WTC11 (cell line): ENCODE results near the gene ANO4. TPM values are rescaled to one million over a fixed set of nuclear protein-coding genes. Genes with fewer than 3 reads are reported as not detected.

Experiments used
- ATAC-seq: fragments of 200-7000 bp; cut with Tn5 transposase; 2 replicates; pipeline ENCODE4 v1.10.0; 2021; ENCODE audit warnings: mild to moderate bottlenecking, moderate library complexity
- CTCF ChIA-PET: fragments of 300-600 bp; sonication (Branson Sonifier 250); formaldehyde crosslinking; loops from one replicate; lab custom pipeline; 2021; ENCODE audit warnings: antibody characterized with exemption; lab: Charles Lee
- POLR2A ChIA-PET: fragments of 350-600 bp; sonication (Branson Sonifier 250); formaldehyde crosslinking; loops from one replicate; lab custom pipeline; 2021; ENCODE audit warnings: antibody characterized with exemption; lab: Charles Lee
- DNase-seq: peaks from one replicate; pipeline ENCODE4 v3.0.0; 2021; ENCODE audit warnings: low spot score
- H3K27ac Mint-ChIP-seq: 2 replicates; pipeline ENCODE4 v1.8.0; 2021; ENCODE audit warnings: mixed read lengths
- H3K27me3 Mint-ChIP-seq: 2 replicates; pipeline ENCODE4 v1.8.0; 2021; ENCODE audit warnings: low read depth, mild to moderate bottlenecking, moderate library complexity, mixed read lengths
- H3K36me3 Mint-ChIP-seq: 2 replicates; pipeline ENCODE4 v1.8.0; 2021; ENCODE audit warnings: mixed read lengths
- H3K4me1 Mint-ChIP-seq: 2 replicates; pipeline ENCODE4 v1.8.0; 2022; ENCODE audit warnings: mixed read lengths
- H3K4me3 Mint-ChIP-seq: 2 replicates; pipeline ENCODE4 v1.8.0; 2021; ENCODE audit warnings: mild to moderate bottlenecking, moderate library complexity, mixed read lengths
- H3K9me3 Mint-ChIP-seq: 2 replicates; pipeline ENCODE4 v1.8.0; 2021; ENCODE audit warnings: mixed read lengths
- ATF3 ChIP-seq: sonication (generic); formaldehyde crosslinking; conservative IDR thresholded peaks from 2 replicates; pipeline ENCODE4 v1.8.1; 2022; ENCODE audit warnings: mild to moderate bottlenecking, missing genetic modification reagents
- CBFB ChIP-seq: sonication (generic); formaldehyde crosslinking; IDR thresholded peaks from 2 replicates; pipeline ENCODE4 v1.8.1; 2022; ENCODE audit warnings: mild to moderate bottlenecking, low read depth, missing genetic modification reagents
- GABPB1 ChIP-seq: sonication (generic); formaldehyde crosslinking; IDR thresholded peaks from 2 replicates; pipeline ENCODE4 v1.8.1; 2023; ENCODE audit warnings: mild to moderate bottlenecking, missing genetic modification reagents
- NFATC4 ChIP-seq: fragments of 250-450 bp; sonication (Bioruptor Pico); IDR thresholded peaks from 2 replicates; pipeline ENCODE4 v1.9.0; 2021; ENCODE audit warnings: mild to moderate bottlenecking
- NFYB ChIP-seq: sonication (generic); formaldehyde crosslinking; conservative IDR thresholded peaks from 2 replicates; pipeline ENCODE4 v1.8.0; 2022; ENCODE audit warnings: low read depth, missing genetic modification reagents
- NR2C2 ChIP-seq: sonication (generic); formaldehyde crosslinking; IDR thresholded peaks from 2 replicates; pipeline ENCODE4 v1.8.0; 2022; ENCODE audit warnings: mild to moderate bottlenecking, missing genetic modification reagents
- NR3C1 ChIP-seq: sonication (generic); formaldehyde crosslinking; conservative IDR thresholded peaks from 2 replicates; pipeline ENCODE4 v1.8.1; 2023; ENCODE audit warnings: low read depth, mild to moderate bottlenecking, missing genetic modification reagents
- OVOL2 ChIP-seq: fragments of 250-450 bp; sonication (Bioruptor Pico); IDR thresholded peaks from 2 replicates; pipeline ENCODE4 v1.9.0; 2021; ENCODE audit warnings: mild to moderate bottlenecking, borderline replicate concordance
- RORB ChIP-seq: fragments of 250-450 bp; sonication (Bioruptor Pico); IDR thresholded peaks from 2 replicates; pipeline ENCODE4 v1.9.0; 2021; ENCODE audit warnings: mild to moderate bottlenecking
- ZNF138 ChIP-seq: sonication (generic); formaldehyde crosslinking; conservative IDR thresholded peaks from 2 replicates; pipeline ENCODE4 v1.8.1; 2022; ENCODE audit warnings: mild to moderate bottlenecking, moderate library complexity, missing genetic modification reagents
- ZNF232 ChIP-seq: sonication (generic); formaldehyde crosslinking; IDR thresholded peaks from 2 replicates; pipeline ENCODE4 v1.8.0; 2022; ENCODE audit warnings: mild to moderate bottlenecking, missing genetic modification reagents
- total RNA-seq: library from RNA; stranded (reverse); gene quantifications from 3 replicates; pipeline ENCODE4 v1.2.3, GENCODE V29; 2021
- TF ChIP-seq, protein P1 (sequence below): sonication (generic); formaldehyde crosslinking; IDR thresholded peaks from 2 replicates; pipeline ENCODE4 v1.8.1; 2022; ENCODE audit warnings: mild to moderate bottlenecking, moderate library complexity, missing genetic modification reagents
- TF ChIP-seq, protein P2 (sequence below): sonication (generic); formaldehyde crosslinking; IDR thresholded peaks from 2 replicates; pipeline ENCODE4 v1.8.1; 2023; ENCODE audit warnings: mild to moderate bottlenecking, missing genetic modification reagents, borderline replicate concordance
- TF ChIP-seq, protein P3 (sequence below): sonication (generic); formaldehyde crosslinking; IDR thresholded peaks from 2 replicates; pipeline ENCODE4 v1.8.1; 2022; ENCODE audit warnings: missing genetic modification reagents, borderline replicate concordance
- TF ChIP-seq, protein P4 (sequence below): sonication (generic); formaldehyde crosslinking; IDR thresholded peaks from 2 replicates; pipeline ENCODE4 v1.8.1; 2023; ENCODE audit warnings: mild to moderate bottlenecking, missing genetic modification reagents

ANO4 gene
- total RNA-seq, 1 experiment from 2014 or later, result 2.6 TPM

GRCh38 chr12:100801320-100801719 is 6.7 kb downstream of the ANO4 start (continued):
- TF ChIP-seq, protein P1, sequence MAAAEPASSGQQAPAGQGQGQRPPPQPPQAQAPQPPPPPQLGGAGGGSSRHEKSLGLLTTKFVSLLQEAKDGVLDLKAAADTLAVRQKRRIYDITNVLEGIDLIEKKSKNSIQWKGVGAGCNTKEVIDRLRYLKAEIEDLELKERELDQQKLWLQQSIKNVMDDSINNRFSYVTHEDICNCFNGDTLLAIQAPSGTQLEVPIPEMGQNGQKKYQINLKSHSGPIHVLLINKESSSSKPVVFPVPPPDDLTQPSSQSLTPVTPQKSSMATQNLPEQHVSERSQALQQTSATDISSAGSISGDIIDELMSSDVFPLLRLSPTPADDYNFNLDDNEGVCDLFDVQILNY (CRISPR knock-in tag), result no peak
- TF ChIP-seq NR2C2 (CRISPR knock-in tag), result no peak
- no peak for TF ChIP-seq OVOL2
- TF ChIP-seq, protein P2, sequence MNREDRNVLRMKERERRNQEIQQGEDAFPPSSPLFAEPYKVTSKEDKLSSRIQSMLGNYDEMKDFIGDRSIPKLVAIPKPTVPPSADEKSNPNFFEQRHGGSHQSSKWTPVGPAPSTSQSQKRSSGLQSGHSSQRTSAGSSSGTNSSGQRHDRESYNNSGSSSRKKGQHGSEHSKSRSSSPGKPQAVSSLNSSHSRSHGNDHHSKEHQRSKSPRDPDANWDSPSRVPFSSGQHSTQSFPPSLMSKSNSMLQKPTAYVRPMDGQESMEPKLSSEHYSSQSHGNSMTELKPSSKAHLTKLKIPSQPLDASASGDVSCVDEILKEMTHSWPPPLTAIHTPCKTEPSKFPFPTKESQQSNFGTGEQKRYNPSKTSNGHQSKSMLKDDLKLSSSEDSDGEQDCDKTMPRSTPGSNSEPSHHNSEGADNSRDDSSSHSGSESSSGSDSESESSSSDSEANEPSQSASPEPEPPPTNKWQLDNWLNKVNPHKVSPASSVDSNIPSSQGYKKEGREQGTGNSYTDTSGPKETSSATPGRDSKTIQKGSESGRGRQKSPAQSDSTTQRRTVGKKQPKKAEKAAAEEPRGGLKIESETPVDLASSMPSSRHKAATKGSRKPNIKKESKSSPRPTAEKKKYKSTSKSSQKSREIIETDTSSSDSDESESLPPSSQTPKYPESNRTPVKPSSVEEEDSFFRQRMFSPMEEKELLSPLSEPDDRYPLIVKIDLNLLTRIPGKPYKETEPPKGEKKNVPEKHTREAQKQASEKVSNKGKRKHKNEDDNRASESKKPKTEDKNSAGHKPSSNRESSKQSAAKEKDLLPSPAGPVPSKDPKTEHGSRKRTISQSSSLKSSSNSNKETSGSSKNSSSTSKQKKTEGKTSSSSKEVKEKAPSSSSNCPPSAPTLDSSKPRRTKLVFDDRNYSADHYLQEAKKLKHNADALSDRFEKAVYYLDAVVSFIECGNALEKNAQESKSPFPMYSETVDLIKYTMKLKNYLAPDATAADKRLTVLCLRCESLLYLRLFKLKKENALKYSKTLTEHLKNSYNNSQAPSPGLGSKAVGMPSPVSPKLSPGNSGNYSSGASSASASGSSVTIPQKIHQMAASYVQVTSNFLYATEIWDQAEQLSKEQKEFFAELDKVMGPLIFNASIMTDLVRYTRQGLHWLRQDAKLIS, result no peak
- no peak for TF ChIP-seq RORB (CRISPR knock-in tag)
- no peak for TF ChIP-seq GABPB1

DNA sequence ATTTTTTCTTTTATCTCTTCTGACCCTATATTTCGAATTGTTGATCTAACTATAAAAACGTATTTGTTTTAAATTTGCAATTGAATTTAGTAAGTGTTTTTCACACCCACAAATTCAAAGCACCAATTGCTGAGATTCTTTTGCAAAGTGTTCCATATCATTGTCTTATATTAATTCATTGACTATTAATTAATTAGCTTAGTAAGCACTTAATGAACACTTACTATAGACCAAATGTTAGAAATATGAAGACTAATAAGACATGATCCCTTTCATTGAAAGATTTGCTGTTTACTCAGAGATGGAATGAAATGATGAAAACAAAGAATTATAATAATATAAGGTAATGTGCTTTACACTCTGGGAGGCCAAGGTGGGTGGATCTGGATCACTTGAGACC is 14.2 kb downstream of the ANO4 start:
- CTCF ChIA-PET, result no interaction called here
- Mint-ChIP-seq H3K4me3 (no peak overlapping the region), H3K9me3 (peaks cover 19% of the 10 kb centered on the region), H3K27ac (no peak overlapping the region), H3K36me3 (no peaks in the 10 kb centered on the region), H3K27me3 (no peaks in the 10 kb centered on the region; the same call in 1 of the 2 replicates)
- DNase-seq, result no peak
- POLR2A ChIA-PET, result no interaction called here
- ATAC-seq, result no peak
- TF ChIP-seq CBFB (no peak), NFATC4 (CRISPR knock-in tag) (no peak)
- TF ChIP-seq, all 79 proteins: peak for 0
- no peaks in the 10 kb centered on the region for H3K4me1 Mint-ChIP-seq

DNA sequence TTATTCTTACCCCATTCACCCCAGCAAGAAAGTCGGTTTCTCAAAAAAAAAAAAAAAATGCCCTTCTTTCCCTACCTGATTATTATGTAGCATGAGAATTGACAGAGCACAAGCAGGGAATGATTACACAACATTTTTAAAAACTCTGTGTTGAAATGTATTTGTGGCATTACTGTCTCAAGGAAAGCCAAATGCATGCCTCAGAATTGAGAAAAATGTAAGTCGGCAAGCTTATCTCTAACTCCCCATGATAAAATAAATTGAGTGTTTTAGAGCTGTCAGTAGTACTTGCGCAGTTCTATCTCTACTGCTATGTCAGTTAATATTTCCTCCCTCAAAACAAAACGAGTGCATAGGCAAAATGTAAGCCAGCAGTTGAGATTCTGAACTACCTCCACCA is 25.7 kb downstream of the ANO4 start:
- ATAC-seq (no peak), DNase-seq (no peak)
- Mint-ChIP-seq H3K4me1 (no peaks in the 10 kb centered on the region), H3K4me3 (no peak overlapping the region), H3K9me3 (no peaks in the 10 kb centered on the region), H3K27me3 (no peaks in the 10 kb centered on the region), H3K36me3 (no peaks in the 10 kb centered on the region), H3K27ac (no peak overlapping the region)
- ChIA-PET POLR2A (no interaction called here), CTCF (no interaction called here)
- TF ChIP-seq ZNF138 (CRISPR knock-in tag) (no peak), NR3C1 (CRISPR knock-in tag) (no peak), NFYB (CRISPR knock-in tag) (no peak), ZNF232 (CRISPR knock-in tag) (no peak), ATF3 (no peak)
- TF ChIP-seq, protein P3, sequence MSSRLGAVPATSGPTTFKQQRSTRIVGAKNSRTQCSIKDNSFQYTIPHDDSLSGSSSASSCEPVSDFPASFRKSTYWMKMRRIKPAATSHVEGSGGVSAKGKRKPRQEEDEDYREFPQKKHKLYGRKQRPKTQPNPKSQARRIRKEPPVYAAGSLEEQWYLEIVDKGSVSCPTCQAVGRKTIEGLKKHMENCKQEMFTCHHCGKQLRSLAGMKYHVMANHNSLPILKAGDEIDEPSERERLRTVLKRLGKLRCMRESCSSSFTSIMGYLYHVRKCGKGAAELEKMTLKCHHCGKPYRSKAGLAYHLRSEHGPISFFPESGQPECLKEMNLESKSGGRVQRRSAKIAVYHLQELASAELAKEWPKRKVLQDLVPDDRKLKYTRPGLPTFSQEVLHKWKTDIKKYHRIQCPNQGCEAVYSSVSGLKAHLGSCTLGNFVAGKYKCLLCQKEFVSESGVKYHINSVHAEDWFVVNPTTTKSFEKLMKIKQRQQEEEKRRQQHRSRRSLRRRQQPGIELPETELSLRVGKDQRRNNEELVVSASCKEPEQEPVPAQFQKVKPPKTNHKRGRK (CRISPR knock-in tag), result no peak
- TF ChIP-seq, protein P4, sequence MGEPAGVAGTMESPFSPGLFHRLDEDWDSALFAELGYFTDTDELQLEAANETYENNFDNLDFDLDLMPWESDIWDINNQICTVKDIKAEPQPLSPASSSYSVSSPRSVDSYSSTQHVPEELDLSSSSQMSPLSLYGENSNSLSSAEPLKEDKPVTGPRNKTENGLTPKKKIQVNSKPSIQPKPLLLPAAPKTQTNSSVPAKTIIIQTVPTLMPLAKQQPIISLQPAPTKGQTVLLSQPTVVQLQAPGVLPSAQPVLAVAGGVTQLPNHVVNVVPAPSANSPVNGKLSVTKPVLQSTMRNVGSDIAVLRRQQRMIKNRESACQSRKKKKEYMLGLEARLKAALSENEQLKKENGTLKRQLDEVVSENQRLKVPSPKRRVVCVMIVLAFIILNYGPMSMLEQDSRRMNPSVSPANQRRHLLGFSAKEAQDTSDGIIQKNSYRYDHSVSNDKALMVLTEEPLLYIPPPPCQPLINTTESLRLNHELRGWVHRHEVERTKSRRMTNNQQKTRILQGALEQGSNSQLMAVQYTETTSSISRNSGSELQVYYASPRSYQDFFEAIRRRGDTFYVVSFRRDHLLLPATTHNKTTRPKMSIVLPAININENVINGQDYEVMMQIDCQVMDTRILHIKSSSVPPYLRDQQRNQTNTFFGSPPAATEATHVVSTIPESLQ, result no peak
